DMS79 (cell line): ENCODE measurements around the gene MN1.

Experiments
- DNase-seq: peaks from one replicate; lab custom pipeline; 2025; lab: John Stamatoyannopoulos, UW

Gene MN1

GRCh38 chr22:27785831-27786230, 15.7 kb downstream of the MN1 start:
- no peak for DNase-seq

GRCh38 chr22:27784120-27784475, 17.5 kb downstream of the MN1 start:
- DNase-seq = no peak

GRCh38 chr22:27783436-27784119, 18.0 kb downstream of the MN1 start:
- DNase-seq = no peak

GRCh38 chr22:27782088-27782487, 19.5 kb downstream of the MN1 start:
- DNase-seq = no peak

- DNase-seq = no peak
Measured at GRCh38 chr22:27780161-27780575, 21.4 kb downstream of the MN1 start.

GRCh38 chr22:27779643-27780042, 21.9 kb downstream of the MN1 start:
- DNase-seq = no peak

GRCh38 chr22:27778294-27779090, 23.1 kb downstream of the MN1 start:
- DNase-seq = no peak

- no peak for DNase-seq
Measured at GRCh38 chr22:27777128-27777527, 24.4 kb downstream of the MN1 start.

GRCh38 chr22:27776650-27776958, 25.0 kb downstream of the MN1 start:
- no peak for DNase-seq

GRCh38 chr22:27775758-27776649, 25.6 kb downstream of the MN1 start:
- DNase-seq = no peak

GRCh38 chr22:27775087-27775698, 26.4 kb downstream of the MN1 start:
- no peak for DNase-seq

- no peak for DNase-seq
Measured at GRCh38 chr22:27774200-27774599, 27.4 kb downstream of the MN1 start.

GRCh38 chr22:27772984-27773498, 28.5 kb downstream of the MN1 start:
- DNase-seq = no peak

- DNase-seq = no peak
Measured at GRCh38 chr22:27772081-27772983, 29.2 kb downstream of the MN1 start.

GRCh38 chr22:27771637-27772036, 29.9 kb downstream of the MN1 start:
- no peak for DNase-seq

GRCh38 chr22:27769012-27769411, 32.5 kb downstream of the MN1 start:
- DNase-seq = no peak

GRCh38 chr22:27768027-27768653, 33.4 kb downstream of the MN1 start:
- no peak for DNase-seq

GRCh38 chr22:27766679-27767078, 34.9 kb downstream of the MN1 start:
- DNase-seq = no peak

GRCh38 chr22:27765706-27766291, 35.8 kb downstream of the MN1 start:
- no peak for DNase-seq

- no peak for DNase-seq
Measured at GRCh38 chr22:27764722-27765236, 36.8 kb downstream of the MN1 start.
